PC-3 (cell line): ENCODE data around the gene KIF18B. TPM values are rescaled to one million over a fixed set of nuclear protein-coding genes. Genes with fewer than 3 reads are reported as not detected.

Experiments
- ATAC-seq: fragments of 200-7000 bp; cut with Tn5 transposase; 2 replicates; pipeline ENCODE4 v1.9.1; 2020; ENCODE audit warnings: mild to moderate bottlenecking, moderate library complexity
- BruUV-seq: library from RNA; stranded (reverse); fragments of 400-500 nt; replicated peaks from 2 replicates; lab custom pipeline; 2021; lab: Mats Ljungman, UMichigan
- CTCF ChIA-PET: fragments of 300-600 bp; sonication (Branson Sonifier 250); formaldehyde crosslinking; loops from one replicate; lab custom pipeline; 2022; ENCODE audit warnings: antibody characterized with exemption; lab: Charles Lee
- POLR2A ChIA-PET: fragments of 300-600 bp; sonication (Branson Sonifier 250); formaldehyde crosslinking; loops from one replicate; lab custom pipeline; 2022; ENCODE audit warnings: antibody characterized with exemption; ENCODE audit not compliant: unreplicated experiment; lab: Charles Lee
- DNase-seq: peaks from one replicate; pipeline ENCODE4 v3.0.0-alpha.2; 2015
- H2AFZ ChIP-seq: fragments of 300-600 bp; sonication (generic); 2 replicates; pipeline ENCODE4 v1.6.0; 2016; ENCODE audit warnings: antibody characterized with exemption, low read length
- H3F3A ChIP-seq: fragments of 300-600 bp; sonication (generic); one replicate; pipeline ENCODE4 v1.6.0; 2017; ENCODE audit warnings: antibody characterized with exemption, low read length, control low read depth, mild to moderate bottlenecking; ENCODE audit not compliant: unreplicated experiment
- H3K27ac ChIP-seq: fragments of 300-600 bp; sonication (generic); 2 replicates; pipeline ENCODE4 v1.5.1; 2016; ENCODE audit warnings: mild to moderate bottlenecking, low read length
- H3K27me3 ChIP-seq: fragments of 300-600 bp; sonication (generic); 2 replicates; pipeline ENCODE4 v1.6.1; 2016; ENCODE audit warnings: low read length, mixed read lengths
- H3K36me3 ChIP-seq: fragments of 300-600 bp; sonication (generic); 2 replicates; pipeline ENCODE4 v1.6.1; 2016; ENCODE audit warnings: low read depth, mixed run types, low read length, mixed read lengths
- H3K4me1 ChIP-seq: fragments of 300-600 bp; sonication (generic); 2 replicates; pipeline ENCODE4 v1.5.1; 2016; ENCODE audit warnings: low read length; ENCODE audit not compliant: insufficient read depth
- H3K4me2 ChIP-seq: fragments of 300-600 bp; sonication (generic); 2 replicates; pipeline ENCODE4 v1.6.0; 2016; ENCODE audit warnings: low read length
- H3K4me3 ChIP-seq: fragments of 300-600 bp; sonication (generic); 2 replicates; pipeline ENCODE4 v1.5.1; 2016; ENCODE audit warnings: mild to moderate bottlenecking, low read length, mixed read lengths
- H3K79me2 ChIP-seq: fragments of 300-600 bp; sonication (generic); 2 replicates; pipeline ENCODE4 v1.6.1; 2017; ENCODE audit warnings: low read length, mixed read lengths
- H3K9ac ChIP-seq: fragments of 300-600 bp; sonication (generic); 2 replicates; pipeline ENCODE4 v1.6.0; 2016; ENCODE audit warnings: mild to moderate bottlenecking, low read length
- H3K9me2 ChIP-seq: fragments of 300-600 bp; sonication (generic); replicated peaks from 2 replicates; pipeline ENCODE4 v1.6.1; 2016; ENCODE audit warnings: mixed run types, low read length, mixed read lengths
- H3K9me3 ChIP-seq: fragments of 300-600 bp; sonication (generic); 2 replicates; pipeline ENCODE4 v1.6.1; 2016; ENCODE audit warnings: low read length, mixed read lengths
- H4K20me1 ChIP-seq: fragments of 300-600 bp; sonication (generic); 2 replicates; pipeline ENCODE4 v1.6.1; 2016; ENCODE audit warnings: low read length, mixed read lengths
- EZH2 ChIP-seq: fragments of 300-600 bp; sonication (generic); IDR thresholded peaks from one replicate; pipeline ENCODE4 v1.6.1; 2017; ENCODE audit warnings: antibody characterized with exemption, mild to moderate bottlenecking, low read length; ENCODE audit not compliant: unreplicated experiment
- EZH2phosphoT487 ChIP-seq: fragments of 300-600 bp; sonication (generic); IDR thresholded peaks from 2 replicates; pipeline ENCODE4 v1.6.1; 2018; ENCODE audit warnings: mild to moderate bottlenecking, antibody characterized with exemption, low read length, borderline replicate concordance
- intact Hi-C: fragments of 100-400 bp; cut with micrococcal nuclease; formaldehyde crosslinking; loops from 2 replicates; pipeline ENCODE4 v1.9.0; 2023
- total RNA-seq: library from RNA; depleted of rRNA; stranded (reverse); fragments of >200 nt; gene quantifications from 2 replicates; pipeline ENCODE4 v1.2.3, GENCODE V29; 2014
- TF ChIP-seq, protein P1 (sequence below): fragments of 300-600 bp; sonication (generic); conservative IDR thresholded peaks from 2 replicates; pipeline ENCODE4 v1.5.1; 2017; ENCODE audit warnings: antibody characterized with exemption, low read depth, mild to moderate bottlenecking, low read length

Gene KIF18B
- total RNA-seq, 1 experiment from 2014 or later, result 25.0 TPM

DNA sequence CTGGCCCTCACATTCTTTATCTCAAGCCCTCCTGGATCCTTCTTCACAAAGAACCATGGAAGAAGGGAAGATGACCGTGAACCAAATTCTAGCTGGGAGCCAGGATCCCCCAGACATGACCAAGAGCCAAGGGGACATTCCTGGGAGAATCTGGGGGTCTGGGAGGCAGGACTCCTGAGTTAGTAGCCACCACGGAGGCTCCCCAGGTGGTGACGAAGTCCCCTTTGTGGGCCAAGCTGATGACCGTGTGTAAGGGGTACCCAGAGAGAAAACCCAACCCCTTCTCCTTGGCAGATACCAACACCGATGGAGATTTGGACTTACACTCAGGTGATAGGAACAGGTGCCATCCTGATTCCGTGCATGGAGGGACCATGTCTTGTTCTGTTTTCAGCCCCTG, 25.4 kb downstream of the KIF18B start:
- Histone ChIP-seq H2AFZ (no peak overlapping the region), H3K4me1 (peaks cover 9% of the 10 kb centered on the region), H3K4me3 (no peak overlapping the region), H3F3A (peaks cover 7% of the 10 kb centered on the region), H3K79me2 (no peaks in the 10 kb centered on the region), H4K20me1 (no peaks in the 10 kb centered on the region), H3K27me3 (no peaks in the 10 kb centered on the region), H3K9me2 (no peaks in the 10 kb centered on the region), H3K4me2 (no peak overlapping the region), H3K27ac (no peak overlapping the region), H3K9me3 (no peaks in the 10 kb centered on the region), H3K36me3 (peaks cover 16% of the 10 kb centered on the region; the same call in 1 of the 2 replicates), H3K9ac (no peak overlapping the region)
- no TSS peak for BruUV-seq
- ChIA-PET CTCF (interaction anchor here (0.7 to 2.7 kb wide), 2 partner anchors 55 to 99 kb away, joined by 6 to 45 read pairs; no protein-coding TSS in a partner anchor), POLR2A (interaction anchor here (0.6 kb wide), 1 partner anchor 103 kb away, joined by 3 read pairs; no protein-coding TSS in a partner anchor)
- ATAC-seq (no peak), DNase-seq (no peak)
- intact Hi-C loops, result loop anchor here (5.0 kb wide), 1 partner anchor 210 kb away; the partner anchor contains the start of gene PLCD3
- TF ChIP-seq EZH2, result no peak
- TF ChIP-seq, protein P1, sequence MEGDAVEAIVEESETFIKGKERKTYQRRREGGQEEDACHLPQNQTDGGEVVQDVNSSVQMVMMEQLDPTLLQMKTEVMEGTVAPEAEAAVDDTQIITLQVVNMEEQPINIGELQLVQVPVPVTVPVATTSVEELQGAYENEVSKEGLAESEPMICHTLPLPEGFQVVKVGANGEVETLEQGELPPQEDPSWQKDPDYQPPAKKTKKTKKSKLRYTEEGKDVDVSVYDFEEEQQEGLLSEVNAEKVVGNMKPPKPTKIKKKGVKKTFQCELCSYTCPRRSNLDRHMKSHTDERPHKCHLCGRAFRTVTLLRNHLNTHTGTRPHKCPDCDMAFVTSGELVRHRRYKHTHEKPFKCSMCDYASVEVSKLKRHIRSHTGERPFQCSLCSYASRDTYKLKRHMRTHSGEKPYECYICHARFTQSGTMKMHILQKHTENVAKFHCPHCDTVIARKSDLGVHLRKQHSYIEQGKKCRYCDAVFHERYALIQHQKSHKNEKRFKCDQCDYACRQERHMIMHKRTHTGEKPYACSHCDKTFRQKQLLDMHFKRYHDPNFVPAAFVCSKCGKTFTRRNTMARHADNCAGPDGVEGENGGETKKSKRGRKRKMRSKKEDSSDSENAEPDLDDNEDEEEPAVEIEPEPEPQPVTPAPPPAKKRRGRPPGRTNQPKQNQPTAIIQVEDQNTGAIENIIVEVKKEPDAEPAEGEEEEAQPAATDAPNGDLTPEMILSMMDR, result no peak
- no peak for TF ChIP-seq EZH2phosphoT487

DNA sequence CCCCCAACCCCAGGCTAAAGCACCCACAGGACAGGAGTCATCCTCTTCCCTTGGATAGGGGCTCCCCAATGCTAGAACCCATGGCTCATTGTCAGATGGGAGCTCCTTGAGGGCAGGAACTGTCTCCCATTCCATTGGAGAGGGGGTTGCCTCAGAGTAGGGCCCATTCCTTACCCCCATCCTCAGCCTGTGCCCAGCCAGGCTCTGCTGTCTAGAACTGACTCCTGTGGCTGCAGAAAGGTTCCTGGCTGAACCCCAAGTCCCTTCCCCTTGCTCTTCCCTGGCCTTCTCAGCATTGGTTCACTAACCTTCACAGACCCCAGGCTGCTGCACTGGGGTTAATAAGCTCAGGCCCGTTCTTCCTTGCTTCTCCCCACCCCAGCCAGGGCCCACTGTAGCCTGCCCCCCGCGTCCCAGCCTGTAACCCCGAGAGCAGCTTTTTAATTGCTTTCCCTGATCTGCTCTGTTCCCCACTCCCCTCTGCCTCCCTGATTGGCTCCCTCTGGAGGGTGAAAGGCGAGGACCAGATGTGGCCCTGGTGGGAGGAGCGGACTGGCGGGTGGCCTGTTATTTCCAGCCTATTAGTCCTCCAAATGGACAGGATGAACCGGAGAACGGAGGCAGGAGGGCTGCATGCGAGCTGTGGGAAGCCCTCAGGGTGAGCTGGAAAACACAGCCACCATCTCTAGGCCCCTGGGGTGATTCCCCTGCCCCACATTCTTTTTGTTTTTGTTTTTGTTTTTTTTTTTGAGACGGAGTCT, 26.3 kb downstream of the KIF18B start:
- BruUV-seq, result no TSS peak
- ChIA-PET POLR2A (interaction anchor here (0.5 to 0.6 kb wide), 2 partner anchors 104 to 259 kb away, joined by 3 to 6 read pairs; no protein-coding TSS in a partner anchor), CTCF (interaction anchor here (0.7 to 2.7 kb wide), 4 partner anchors 11 to 178 kb away, joined by 5 to 45 read pairs (median 10); no protein-coding TSS in a partner anchor)
- Histone ChIP-seq H3K4me3 (no peak overlapping the region), H3K9me2 (no peaks in the 10 kb centered on the region), H3K27ac (no peak overlapping the region), H3F3A (peaks cover 7% of the 10 kb centered on the region), H4K20me1 (no peaks in the 10 kb centered on the region), H2AFZ (no peak overlapping the region), H3K4me1 (peaks cover 18% of the 10 kb centered on the region), H3K27me3 (no peaks in the 10 kb centered on the region), H3K9me3 (no peaks in the 10 kb centered on the region), H3K4me2 (no peak overlapping the region), H3K79me2 (no peaks in the 10 kb centered on the region), H3K9ac (no peak overlapping the region), H3K36me3 (peaks cover 7% of the 10 kb centered on the region; the same call in 1 of the 2 replicates)
- TF ChIP-seq, protein P1, result no peak
- TF ChIP-seq EZH2phosphoT487 (no peak), EZH2 (no peak)
- intact Hi-C loops, result loop anchor here (5.0 kb wide), 1 partner anchor 211 kb away; the partner anchor contains the start of gene PLCD3
- DNase-seq (no peak), ATAC-seq (no peak)
